ENCODE measurements around the gene SETD9. TPM values are rescaled to one million over a fixed set of nuclear protein-coding genes. Genes with fewer than 3 reads are reported as not detected.

The SETD9 gene
- total and polyA plus RNA-seq, 2 of the 13 experiments (the other 11 are each of a cell fraction or from before 2014, with no cell fraction given), result 4.8 to 17.8 TPM

GRCh38 chr5:56941981-56942380 is 32.6 kb downstream of the SETD9 start:
- Histone ChIP-seq H3K36me3 (replicated peaks in 1 of 2; ENCODE audit: control insufficient read depth in 1 of 2, insufficient read depth in 2 of 2, low read length in 2 of 2) (peaks cover 20 to 76% of the 10 kb centered on the region in 2 experiments), H3K9ac (ENCODE audit: insufficient read depth, low read depth, low read length) (no peak overlapping the region), H3K4me2 (ENCODE audit: low read depth, low read length) (no peak overlapping the region), H3K79me2 (ENCODE audit: insufficient read depth, low read length) (no peaks in the 10 kb centered on the region), H3K4me1 (ENCODE audit: insufficient read depth, low read length) (peaks cover 10% of the 10 kb centered on the region), H3K27ac (ENCODE audit: extremely low read length, insufficient read depth, low read length) (no peak overlapping the region), H3K9me3 (ENCODE audit: low read length) (no peaks in the 10 kb centered on the region), H2AFZ (ENCODE audit: low read length) (no peak overlapping the region), H3K4me3 (replicated peaks in 1 of 3; ENCODE audit: insufficient read depth in 1 of 3, low read depth in 2 of 3, low read length in 3 of 3) (no peak overlapping the region), H3K27me3 (ENCODE audit: control insufficient read depth in 1 of 2, insufficient read depth in 2 of 2, low read length in 2 of 2) (no peaks in the 10 kb centered on the region), H4K20me1 (ENCODE audit: insufficient read depth, low read length) (no peaks in the 10 kb centered on the region)
- ChIA-PET CTCF (ENCODE audit: low intra/inter-chr PET ratio, low total read pairs) (no interaction called here), POLR2A (no interaction called here)
- WGBS (ENCODE audit: low lambda C conversion rate), result 100% methylated on average over 1 of the region's 1 CpG
- ATAC-seq, result no peak
- DNase-seq (ENCODE audit: low spot score), result no peak
- TF ChIP-seq, protein P1, sequence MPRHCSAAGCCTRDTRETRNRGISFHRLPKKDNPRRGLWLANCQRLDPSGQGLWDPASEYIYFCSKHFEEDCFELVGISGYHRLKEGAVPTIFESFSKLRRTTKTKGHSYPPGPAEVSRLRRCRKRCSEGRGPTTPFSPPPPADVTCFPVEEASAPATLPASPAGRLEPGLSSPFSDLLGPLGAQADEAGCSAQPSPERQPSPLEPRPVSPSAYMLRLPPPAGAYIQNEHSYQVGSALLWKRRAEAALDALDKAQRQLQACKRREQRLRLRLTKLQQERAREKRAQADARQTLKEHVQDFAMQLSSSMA (CRISPR knock-in tag; IDR thresholded peaks at IDR 0.05), result no peak
- TF ChIP-seq ZFP90 (CRISPR knock-in tag; IDR thresholded peaks at IDR 0.05; ENCODE audit: borderline replicate concordance), result no peak
- TF ChIP-seq, protein P2, sequence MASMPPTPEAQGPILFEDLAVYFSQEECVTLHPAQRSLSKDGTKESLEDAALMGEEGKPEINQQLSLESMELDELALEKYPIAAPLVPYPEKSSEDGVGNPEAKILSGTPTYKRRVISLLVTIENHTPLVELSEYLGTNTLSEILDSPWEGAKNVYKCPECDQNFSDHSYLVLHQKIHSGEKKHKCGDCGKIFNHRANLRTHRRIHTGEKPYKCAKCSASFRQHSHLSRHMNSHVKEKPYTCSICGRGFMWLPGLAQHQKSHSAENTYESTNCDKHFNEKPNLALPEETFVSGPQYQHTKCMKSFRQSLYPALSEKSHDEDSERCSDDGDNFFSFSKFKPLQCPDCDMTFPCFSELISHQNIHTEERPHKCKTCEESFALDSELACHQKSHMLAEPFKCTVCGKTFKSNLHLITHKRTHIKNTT (CRISPR knock-in tag; IDR thresholded peaks at IDR 0.05), result no peak
- TF ChIP-seq ZNF275 (CRISPR knock-in tag; IDR thresholded peaks at IDR 0.05; ENCODE audit: borderline replicate concordance), result no peak
- no peak for TF ChIP-seq ZMAT3 (CRISPR knock-in tag; conservative IDR thresholded peaks at IDR 0.05)
- TF ChIP-seq HNRNPUL1 (IDR thresholded peaks at IDR 0.05; ENCODE audit: low read depth, low read length), result no peak
- no peak for TF ChIP-seq ZNF232 (CRISPR knock-in tag; IDR thresholded peaks at IDR 0.05; ENCODE audit: borderline replicate concordance)
- no peak for TF ChIP-seq PAF1 (CRISPR knock-in tag; IDR thresholded peaks at IDR 0.05)
- no peak for TF ChIP-seq MED13 (CRISPR knock-in tag; IDR thresholded peaks at IDR 0.05)
- no peak for TF ChIP-seq ZBTB38 (CRISPR knock-in tag; IDR thresholded peaks at IDR 0.05)
- no peak for FAIRE-seq
- intact Hi-C loops (cut with micrococcal nuclease; ENCODE audit: unreplicated experiment), result no loop called here
- in situ Hi-C loops (cut with HindIII; ENCODE audit: extremely low pct_ligation_motif_present, low pct_unique_long_range_greater_than_20kb), result no loop called here
- BruUV-seq (replicated peaks), result no TSS peak

Measured in HepG2 (cell line).